ENCODE measurements around the gene ACAP1. TPM values are rescaled to one million over a fixed set of nuclear protein-coding genes. Genes with fewer than 3 reads are reported as not detected.

ACAP1 gene
- total RNA-seq, 2 donors from 2014 or later, result 19.0 to 20.4 TPM

- intact Hi-C loops (cut with DNase I), result no loop called here
- DNase-seq (no peak), ATAC-seq (no peak)
These were observed 34.5 kb downstream of the ACAP1 start for GRCh38 chr17:7370853-7371252.

- no peak for DNase-seq
- ATAC-seq, result no peak
- intact Hi-C loops (cut with DNase I), result no loop called here
These were observed 38.0 kb downstream of the ACAP1 start for GRCh38 chr17:7374353-7374752.

- no peak for DNase-seq
- no peak for ATAC-seq
- intact Hi-C loops (cut with DNase I), result no loop called here
These were observed 42.8 kb downstream of the ACAP1 start for GRCh38 chr17:7379134-7379533.

DNA sequence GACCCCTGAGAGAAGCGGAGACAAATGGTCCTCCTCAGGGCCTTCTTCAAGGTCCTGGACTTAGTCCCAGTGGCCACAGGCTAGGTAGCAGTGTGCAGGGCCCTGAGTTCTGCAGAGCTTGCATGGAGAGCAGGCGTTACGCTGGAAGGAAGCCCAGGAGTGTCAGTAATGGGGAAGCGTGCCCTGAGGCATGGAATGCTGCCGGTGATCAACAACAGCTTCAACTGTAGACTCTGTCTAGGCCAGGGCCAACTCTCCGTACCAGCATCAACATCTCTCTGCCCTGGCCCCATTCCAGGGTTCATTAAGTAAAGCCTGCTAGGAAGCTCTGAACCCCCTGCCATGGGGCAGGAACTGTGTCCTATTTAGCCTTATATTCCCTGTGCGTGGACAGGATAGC is 44.0 kb downstream of the ACAP1 start:
- ATAC-seq, result peak; percentile 52 to 71
- intact Hi-C loops (cut with DNase I), result no loop called here
- DNase-seq, result peak; percentile 56

DNA sequence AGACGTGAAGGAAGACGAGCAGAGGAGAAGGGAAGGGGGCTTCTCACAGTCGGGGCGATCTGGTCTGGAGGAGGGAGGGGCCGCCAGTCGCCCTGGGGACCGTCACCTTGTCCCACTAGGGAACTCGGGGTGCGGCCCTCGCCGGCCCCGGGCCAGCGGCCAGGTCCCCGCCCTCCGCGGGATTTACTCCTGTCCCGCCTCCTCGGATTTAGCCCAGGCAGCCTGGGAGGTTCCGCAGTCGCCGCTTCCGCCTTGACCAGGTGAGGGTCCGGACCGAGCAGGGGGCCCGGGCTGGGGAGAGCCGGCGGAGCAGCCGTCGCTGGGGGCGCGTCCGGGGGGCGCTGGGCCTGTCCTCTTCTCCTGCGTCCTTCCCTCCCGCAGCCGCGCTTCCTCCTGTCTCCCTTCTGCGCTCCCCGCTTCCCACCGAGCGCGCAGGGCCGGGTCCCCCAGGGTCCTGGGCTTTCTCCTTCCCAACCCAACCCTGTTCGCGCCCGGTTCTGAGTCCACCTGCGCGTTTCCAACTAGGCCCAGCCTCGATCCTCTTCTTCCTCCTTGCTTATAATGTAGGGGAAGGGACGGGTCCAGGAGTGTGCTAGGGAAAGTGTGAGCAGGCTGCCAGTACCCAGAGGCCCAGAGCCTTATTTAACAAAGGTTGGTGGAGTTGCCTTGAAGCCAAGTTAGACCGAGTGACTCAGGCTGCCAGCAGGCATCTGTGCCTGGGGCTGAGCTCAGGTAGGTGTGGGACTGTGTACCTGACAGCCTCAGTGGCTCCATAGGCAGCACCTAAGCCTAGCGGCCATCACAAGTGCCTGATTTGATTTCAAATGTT is 44.7 kb downstream of the ACAP1 start, which contains the start of gene TNK1:
TSS of gene TNK1 (plus strand) at position 235 of the 829 bp plus-strand sequence. CDS start 1,838 bp downstream, outside the sequence.
- intact Hi-C loops (cut with DNase I), result no loop called here
- ATAC-seq (peak; percentile 48 to 72), DNase-seq (peak; percentile 65)

- DNase-seq, result no peak
- no peak for ATAC-seq
- intact Hi-C loops (cut with DNase I), result no loop called here
These were observed 46.6 kb downstream of the ACAP1 start for GRCh38 chr17:7382901-7383300.

- intact Hi-C loops (cut with DNase I), result no loop called here
- ATAC-seq (no peak), DNase-seq (no peak)
These were observed 47.0 kb downstream of the ACAP1 start for GRCh38 chr17:7383371-7383741.

GRCh38 chr17:7383742-7384488 is 47.6 kb downstream of the ACAP1 start:
- intact Hi-C loops (cut with DNase I), result no loop called here
- DNase-seq (peak; percentile 62), ATAC-seq (peak; percentile 82 to 83)

DNA sequence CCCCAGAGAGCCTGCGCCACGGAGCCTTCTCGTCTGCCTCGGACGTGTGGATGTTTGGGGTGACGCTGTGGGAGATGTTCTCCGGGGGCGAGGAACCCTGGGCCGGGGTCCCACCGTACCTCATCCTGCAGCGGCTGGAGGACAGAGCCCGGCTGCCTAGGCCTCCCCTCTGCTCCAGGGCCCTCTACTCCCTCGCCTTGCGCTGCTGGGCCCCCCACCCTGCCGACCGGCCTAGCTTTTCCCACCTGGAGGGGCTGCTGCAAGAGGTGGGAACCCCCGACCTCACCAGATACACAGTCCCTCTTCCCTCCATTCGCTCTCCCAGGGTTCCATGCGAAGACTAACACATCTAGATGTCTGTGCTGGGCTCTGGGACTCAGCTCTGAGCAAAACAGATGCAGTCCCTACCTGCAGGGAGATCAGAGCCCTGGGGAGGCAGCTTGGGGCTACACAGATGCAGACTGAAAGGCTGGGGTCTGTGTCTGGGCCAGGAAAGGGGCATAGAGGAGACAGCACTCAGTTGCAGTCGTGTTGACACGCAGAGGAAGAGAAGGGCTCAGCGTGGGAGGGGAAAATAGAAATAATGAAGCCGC is 48.3 kb downstream of the ACAP1 start:
- intact Hi-C loops (cut with DNase I), result no loop called here
- DNase-seq, result no peak
- no peak for ATAC-seq

GRCh38 chr17:7388856-7389255 is 52.5 kb downstream of the ACAP1 start:
- DNase-seq, result no peak
- ATAC-seq, result no peak

GRCh38 chr17:7389924-7390910 is 53.9 kb downstream of the ACAP1 start:
- ATAC-seq, result no peak
- intact Hi-C loops (cut with DNase I), result loop anchor here in 1 of 2 donors (5.0 kb wide), 1 partner anchor 33 kb away; the partner anchor contains the start of gene TMEM95
- no peak for DNase-seq

More at GRCh38 chr17:7388856-7389255, 52.5 kb downstream of the ACAP1 start:
- intact Hi-C loops (cut with DNase I), result no loop called here

DNA sequence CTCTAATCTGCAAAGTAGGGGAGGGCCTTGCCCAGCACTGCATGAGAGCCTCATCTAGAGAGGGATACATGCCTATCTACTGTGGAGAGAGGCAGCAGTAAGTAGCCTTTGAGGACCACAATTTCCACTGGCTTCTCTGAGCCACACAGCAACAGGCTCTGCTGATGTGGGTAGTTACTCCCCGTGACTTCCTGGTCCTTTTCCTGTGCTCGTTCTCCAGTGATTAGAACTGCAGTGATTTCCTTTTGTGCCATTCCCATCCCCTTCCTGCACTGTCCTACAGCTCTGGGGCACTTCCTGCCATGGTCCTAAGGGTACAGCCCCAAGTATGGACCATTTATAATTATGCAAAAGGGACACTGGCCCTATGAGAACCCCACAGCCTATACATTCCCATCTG is 55.0 kb downstream of the ACAP1 start:
- DNase-seq, result no peak
- intact Hi-C loops (cut with DNase I), result loop anchor here in 1 of 2 donors (5.0 kb wide), 1 partner anchor 34 kb away; the partner anchor contains the start of gene TMEM95
- ATAC-seq, result no peak

DNA sequence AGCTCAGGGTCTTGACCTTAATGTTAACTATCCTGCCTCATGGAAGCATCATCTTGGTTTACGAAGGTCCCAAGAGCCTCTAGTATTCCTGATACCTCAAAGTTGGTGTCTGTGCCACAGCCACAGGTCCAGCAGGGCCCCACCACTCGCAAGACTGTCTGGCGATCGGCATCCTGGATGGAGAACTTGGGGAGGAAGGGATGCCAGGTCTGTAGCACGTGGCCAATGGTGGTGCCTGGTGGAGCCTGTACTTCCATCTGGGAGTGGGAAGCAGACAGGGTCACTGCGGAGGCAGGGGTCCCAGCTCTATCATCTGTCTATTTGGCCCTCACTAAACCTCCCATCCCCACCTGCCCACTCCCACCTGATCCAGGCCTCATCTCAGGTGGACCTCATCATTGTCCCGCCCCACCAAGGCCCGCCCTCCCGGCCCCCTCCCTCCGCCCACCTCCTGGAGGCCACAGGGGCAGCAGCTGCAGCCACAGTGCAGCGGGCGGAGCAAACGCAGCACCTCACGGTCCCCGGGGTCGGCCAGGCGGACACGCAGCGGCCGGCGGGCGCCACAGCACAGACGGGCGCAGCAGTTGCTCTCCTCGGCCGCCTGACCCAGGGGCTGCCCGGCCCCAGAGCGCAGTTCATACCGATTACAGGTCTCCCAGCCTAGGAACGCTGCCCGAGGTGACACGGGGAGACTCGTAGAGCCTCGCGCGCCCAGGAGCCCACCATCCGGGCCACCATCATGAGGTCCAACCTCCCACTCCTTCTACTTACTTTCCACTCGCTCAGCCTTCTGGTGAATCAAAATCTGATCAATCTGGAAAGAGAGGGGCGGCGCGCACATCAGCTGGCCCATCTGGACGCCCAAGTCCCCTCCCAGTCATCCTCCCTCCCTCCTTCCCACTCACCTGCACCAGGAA is 56.6 kb downstream of the ACAP1 start:
- ATAC-seq (no peak), DNase-seq (no peak)
- intact Hi-C loops (cut with DNase I), result loop anchor here in 1 of 2 donors (5.0 kb wide), 1 partner anchor 36 kb away; the partner anchor contains the start of gene TMEM95

DNA sequence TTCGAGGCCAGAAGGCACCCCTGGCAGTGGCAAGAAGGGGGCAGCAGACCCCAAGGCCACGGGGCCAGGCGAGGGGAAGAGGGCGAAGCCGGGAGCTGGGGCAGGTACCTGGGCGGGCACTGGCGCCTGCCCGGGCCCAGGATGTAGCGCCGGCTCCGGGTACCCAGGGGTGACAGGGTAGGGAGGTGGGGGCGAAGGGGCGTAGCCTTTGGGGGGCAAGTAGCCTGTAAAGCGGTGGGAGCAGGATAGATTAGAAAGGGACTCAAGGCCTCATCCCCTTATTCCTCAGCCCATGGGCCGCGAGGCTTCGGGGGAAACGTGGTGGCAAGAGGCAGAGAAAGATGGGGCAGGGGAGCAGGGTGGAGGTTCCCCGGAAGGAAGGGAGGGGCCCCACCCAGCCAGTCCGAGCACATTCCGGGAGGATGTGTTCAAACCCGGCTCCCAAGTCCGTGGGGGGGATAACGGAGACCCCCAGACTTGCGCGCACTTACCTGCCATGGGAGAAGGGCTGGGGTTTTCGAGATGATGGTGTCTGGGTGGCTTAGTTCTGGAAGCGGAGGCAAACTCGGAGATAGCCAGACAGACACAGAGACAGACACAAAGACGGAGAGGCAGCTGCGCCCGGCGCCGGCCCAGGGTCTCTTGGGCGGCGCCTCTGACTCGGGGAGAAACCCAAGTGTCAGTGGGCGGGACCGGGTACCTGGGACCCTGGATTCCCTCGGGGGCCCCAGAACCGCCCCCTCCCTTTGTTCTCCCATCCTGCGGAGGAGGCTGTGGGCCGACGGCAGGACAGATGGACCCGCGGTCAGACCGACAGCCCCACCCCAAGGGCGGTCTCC is 57.5 kb downstream of the ACAP1 start:
- peak; percentile 19 to 35 for ATAC-seq
- intact Hi-C loops (cut with DNase I), result loop anchor here in 1 of 2 donors (5.0 kb wide), 1 partner anchor 37 kb away; the partner anchor contains the start of gene TMEM95
- DNase-seq, result no peak

DNA sequence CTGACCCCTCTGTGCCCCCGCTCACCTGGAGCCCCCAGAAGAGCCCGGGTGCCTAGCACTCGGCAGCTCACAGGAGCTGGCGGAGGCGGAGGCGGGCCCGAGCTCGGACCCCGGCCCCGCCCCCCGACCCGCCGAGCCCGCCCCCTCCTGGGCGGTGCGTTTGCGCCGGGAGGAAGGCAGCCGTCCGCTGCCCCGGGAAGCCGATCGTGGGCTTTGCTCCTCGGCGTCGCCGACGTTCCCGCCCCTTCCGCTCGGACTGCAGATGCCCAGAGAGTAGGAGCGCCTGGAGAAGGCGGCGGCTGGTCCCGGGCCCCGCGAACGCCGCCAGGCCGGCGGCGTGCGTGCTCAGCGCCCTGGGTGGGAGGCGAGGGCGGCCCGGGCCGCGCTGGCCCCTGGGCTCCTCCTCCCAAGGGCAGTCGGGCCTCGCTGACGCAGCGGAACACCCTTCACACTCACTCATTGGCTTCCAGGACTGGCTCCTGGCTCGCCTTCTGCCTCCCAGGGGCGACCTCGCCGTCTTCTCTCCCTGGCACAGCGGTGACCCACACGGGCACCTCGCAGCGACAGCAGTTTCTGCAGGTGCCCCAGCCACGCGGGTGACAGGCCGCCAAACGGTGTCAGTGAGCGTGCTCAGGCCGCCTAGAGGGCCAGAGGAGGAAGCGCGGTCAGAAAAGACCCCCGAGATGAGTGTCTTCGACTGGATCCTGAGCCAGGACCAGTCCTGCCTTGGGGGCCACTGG is 58.3 kb downstream of the ACAP1 start, which contains the start of gene PLSCR3:
TSS of gene PLSCR3 (minus strand) at position 74 of the 740 bp plus-strand sequence. CDS start 415 bp downstream, outside the sequence.
- intact Hi-C loops (cut with DNase I), result loop anchor here in 1 of 2 donors (5.0 kb wide), 1 partner anchor 37 kb away; the partner anchor contains the start of gene TMEM95
- ATAC-seq (peak; percentile 95), DNase-seq (peak; percentile 92)

- intact Hi-C loops (cut with DNase I), result no loop called here
- ATAC-seq (no peak), DNase-seq (no peak)
These were observed 59.8 kb downstream of the ACAP1 start for GRCh38 chr17:7396147-7396546.

All from left cardiac atrium (tissue), 4 donors.